NCI-H2029 treated with DMSO at 0.1 percent for 48 hours (cell line): Measurements from ENCODE around the gene PHF12.
A peak's percentile ranks its signal among the peaks of the same experiment; 100 is the strongest.
"Not testable (repeated sequence)": the region's sequence is repeated elsewhere in the genome, so short reads cannot be mapped to it uniquely, and the experiment has no call there.

Experiments
- DNase-seq: peaks from one replicate; lab custom pipeline; 2025; lab: John Stamatoyannopoulos, UW

The PHF12 gene

DNA sequence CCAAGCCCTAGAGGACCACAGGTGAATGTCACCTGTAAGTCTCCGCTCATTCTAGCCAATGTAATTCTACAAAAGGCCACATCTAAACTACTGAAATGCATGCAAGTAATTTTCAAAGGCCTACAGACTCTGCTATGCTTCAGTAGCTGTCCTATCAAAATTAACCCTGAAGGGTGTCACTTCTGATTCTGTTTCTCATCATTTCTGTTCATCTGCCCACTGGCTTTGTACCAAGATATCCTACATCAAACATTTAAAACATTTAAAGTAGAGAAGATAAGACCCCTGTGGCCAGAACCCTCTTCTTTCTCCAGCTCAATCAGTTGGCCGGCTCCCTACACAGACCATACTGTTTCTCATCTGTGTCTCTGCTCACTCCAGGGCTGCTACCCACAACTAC, 21.5 kb downstream of the PHF12 start:
- DNase-seq = no peak

DNA sequence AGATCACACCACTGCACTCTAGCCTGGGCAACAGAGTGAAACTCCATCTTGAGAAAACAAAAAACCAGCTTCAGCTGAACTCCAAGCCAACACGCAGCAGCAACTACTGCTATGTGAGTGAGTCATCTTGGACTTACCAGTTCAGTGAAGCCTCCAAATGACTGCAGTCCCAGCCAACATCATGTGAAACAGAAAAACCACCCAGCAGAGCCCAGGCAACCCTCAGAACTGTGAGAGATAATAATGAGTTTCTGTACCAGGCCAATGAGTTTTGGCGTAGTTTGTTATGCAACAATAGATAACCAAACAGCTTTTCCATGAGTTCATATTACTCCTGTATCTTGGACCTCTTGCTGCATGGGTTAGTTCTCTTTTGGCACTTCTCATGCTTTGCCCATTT, 23.3 kb downstream of the PHF12 start:
- no peak for DNase-seq

DNA sequence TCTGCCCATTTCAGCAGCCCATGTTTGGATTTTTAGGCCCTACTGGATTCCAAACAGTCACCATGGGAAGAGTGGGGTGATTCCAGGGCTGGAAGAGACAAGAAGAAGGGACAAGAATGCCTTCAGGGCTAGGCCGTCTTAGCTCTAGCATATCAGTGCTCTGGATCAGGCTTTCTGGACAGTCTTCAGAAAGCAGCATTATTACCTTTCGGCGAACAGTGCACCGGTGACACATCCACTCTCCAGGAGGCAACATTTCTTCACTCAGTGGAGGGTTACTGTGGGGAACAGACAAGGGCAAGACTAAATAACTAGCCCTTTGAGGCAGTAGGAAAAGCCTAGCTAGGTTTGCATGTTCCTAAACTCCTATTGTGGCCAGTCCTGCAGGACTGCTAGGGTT, 24.5 kb downstream of the PHF12 start:
- no peak for DNase-seq

DNA sequence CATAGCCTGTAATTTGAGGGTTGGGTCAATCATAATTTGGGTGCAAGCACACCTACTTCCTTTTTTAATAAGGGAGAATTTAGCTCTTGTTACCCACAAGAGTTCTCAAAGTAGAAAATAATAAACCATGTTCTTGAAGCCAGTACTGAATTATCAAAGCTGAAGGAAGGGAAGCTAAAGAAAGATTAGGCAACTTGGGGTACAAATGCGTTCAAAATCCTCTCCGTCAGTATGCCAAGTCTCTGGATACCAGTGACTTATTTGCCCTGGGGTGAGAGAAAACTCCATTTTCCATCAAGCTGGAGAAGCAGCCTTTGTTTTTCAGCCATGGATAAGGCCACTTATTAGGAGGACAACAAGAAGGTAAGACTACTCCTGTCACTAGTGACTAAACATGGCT, 25.0 kb downstream of the PHF12 start:
- no peak for DNase-seq

DNA sequence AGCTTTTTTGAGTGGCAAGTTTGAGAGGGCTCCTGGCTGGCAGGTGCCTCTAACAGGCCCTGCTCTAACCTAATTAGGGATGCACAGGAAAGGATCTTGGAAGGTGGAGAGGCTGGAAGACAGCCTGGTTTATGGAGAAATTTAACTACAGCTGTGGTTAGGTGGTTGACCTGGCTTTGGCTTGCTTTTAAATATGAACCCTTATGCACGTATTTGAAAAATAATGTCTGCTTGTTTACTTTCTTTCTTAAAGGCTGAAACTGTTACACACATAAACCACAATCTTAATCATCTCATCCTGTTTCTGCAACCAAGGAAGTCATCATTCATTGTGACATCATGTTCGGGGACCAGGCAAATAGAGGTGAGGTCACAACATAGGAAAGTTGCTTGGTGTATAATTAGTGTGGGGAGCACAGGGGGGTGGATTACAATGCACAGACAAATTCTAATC, 25.4 kb downstream of the PHF12 start:
- no peak for DNase-seq

DNA sequence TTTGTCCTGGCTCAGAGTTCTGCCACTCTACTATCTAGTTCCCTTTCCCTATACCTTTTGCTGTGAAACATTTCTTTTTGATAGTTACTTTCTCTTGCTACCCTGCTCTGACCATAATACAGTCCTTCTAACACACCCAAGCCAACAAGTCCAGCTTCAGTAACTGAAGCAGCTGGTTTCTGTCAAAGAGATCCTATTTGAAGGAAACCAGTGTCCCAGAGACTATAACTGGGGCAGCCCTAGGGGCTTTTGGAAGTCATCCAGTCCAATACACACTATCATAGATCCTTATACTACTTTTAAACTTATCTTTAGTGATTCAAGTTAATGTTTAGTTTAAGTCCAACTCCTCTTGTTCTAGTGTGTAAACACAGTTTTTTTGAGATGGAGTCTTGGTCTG, 31.1 kb downstream of the PHF12 start:
- DNase-seq = no peak

DNA sequence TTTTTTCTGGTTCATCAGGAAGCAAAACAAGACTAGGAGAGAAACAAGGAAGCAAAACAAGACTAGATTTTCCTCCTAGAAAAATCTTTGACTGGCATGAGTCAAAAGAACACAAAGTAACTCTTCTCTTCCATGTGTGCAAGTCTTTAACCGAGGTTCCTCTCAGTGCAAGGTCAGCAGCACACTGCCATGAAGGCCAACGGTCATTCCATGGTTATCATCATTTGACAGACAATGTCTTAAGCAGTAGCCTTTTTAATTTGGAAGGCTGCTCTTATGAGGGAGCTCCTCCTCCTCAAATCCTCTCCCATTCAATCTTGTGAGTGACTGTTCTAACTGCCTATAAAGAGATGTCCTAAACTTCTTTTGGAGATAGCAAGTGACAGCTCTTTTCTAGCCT, 33.0 kb downstream of the PHF12 start:
- no peak for DNase-seq

DNA sequence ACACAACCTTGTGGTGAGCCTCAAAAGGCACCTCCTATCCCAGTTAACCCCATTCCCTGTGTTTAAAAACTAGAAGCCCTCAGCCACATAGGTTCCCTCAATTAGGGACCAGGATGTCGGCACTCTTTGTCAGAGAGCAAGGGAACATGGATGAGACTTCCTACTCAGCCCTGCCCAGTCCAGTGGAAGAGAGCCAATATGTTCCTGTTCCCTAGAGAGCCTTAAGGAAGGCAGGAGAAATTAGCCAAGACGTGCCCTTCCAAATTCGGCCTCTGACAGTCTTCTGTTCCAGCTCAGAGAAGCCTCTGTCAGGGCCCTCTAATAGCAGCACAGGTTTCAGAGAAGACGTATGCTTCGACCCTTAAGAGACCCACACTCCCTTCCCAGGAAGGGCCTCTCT, 33.9 kb downstream of the PHF12 start:
- no peak for DNase-seq

DNA sequence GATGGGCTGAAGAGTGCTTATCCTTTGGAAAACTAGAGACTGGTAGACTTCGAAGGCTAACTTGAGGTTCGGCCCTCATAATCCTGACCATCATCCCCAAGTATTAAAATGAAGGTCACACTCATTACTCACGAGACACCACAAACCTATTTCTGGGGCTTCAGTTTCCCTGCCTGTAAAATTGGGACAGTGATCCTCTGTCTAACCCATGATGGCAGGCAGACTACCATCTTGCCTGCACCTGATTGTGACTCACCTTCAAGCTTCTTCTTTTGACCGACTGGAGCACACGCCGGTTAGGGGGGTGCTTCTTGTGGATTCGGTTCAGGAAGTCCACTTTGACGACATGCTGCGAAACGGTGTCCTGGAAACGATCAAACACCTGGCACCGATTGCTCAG, 34.3 kb downstream of the PHF12 start:
- no peak for DNase-seq

DNA sequence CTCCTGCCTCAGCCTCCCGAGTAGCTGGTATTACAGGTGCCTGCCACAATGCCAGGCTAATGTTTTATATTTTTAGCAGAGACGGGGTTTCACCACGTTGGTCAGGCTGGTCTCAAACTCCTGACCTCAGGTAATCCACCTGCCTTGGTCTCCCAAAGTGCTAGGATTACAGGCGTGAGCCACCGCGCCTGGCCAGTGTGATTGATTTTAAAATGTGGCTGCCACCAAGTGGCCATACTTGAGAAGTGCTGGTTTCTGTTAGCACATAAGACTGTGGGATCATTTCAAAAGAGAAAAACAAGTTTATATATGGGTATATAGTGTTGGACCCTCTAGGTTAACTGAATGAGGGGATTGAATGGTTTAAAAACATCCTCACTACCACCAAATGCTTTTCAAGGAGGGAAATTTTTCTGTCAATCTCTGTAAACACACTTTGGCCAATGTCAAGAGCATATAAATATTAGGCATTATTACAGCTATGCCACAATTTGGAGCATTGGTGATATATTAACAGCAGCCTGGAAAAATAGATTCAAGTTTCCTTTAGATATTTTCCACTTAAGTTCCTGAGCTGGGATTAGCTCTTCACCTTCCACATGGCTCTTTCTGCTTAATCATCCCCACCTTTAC, 34.9 kb downstream of the PHF12 start:
- DNase-seq = no peak

DNA sequence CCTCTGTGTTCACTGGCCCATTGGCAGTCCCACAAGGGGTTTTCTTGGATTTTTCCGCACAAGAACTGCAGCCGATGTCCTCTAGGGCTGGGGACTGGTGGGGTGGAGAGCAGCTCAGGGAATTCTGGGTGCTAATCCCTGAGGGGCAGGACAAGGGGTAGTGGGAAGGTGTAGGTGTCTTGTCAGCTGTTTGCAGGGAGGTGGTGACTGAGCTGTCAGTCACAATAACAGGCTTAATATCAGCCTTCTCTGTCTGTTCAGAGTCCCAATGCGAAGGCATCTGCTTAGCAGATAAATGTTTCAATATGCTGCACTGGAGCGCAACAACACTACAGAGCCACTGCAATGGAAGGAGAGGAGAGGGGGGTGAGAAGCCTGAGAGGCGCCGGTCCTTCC, 38.4 kb downstream of the PHF12 start:
- DNase-seq = no peak

DNA sequence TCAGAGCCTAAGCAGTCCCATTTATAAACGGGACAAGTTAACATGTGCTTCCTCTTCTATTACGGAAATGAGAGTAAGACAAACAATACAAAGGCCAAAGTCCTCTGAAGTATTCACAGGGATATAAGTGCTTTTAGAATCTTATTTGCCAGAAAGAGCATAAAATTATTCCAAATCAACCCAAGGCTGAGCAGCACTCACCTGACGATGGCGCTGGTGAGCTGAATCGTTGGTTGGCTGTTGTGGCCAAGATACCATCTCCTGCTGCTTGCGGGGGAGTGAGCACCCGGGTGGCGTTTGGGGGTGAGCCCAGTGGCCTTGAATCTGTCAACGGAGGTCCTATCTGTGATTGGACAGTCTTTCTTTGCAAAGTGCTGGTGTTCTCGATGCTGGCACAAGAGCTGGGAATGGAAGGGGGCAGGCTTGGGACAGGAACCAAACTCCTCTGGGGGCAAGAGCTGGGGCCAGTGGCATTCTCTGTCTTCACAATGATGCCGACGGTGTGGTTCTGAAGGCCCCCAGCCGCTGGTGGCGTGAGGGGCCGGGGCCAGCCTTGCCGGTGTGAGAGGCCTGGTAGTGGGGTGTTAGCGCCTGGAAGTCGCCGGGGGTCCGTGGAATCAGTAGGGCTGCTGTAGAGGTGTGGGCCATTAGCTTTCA, 38.9 kb downstream of the PHF12 start:
- no peak for DNase-seq

DNA sequence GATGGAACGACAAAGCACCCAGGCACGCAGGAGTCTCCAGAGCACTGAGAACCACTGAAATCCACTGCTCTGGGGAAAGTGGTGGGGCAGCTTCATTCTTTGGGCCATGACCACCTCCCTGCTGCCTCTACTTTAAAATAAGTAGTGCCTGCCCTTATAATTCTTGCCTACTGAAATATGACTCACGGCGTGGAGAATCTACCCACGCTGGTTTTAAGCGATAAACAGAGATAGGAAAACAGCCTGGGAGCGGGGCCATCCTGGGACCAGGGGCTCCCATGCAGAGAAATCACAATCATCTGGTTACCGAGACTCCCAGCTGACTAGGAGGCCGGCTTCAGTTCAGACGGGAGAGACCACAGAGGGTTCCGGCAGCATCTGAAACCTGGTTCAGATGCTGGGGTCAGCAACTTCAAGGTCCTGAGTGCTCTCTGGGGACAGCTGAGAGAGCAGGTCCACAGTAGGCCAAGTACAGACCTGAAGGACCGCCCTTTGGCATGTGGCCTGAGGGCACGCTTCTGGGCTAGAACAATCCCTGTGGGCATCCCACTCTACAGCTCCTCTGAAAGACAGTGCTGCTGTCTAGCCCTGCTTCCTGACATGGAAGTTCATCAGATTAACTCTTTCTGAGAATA, 39.8 kb downstream of the PHF12 start:
- no peak for DNase-seq

DNA sequence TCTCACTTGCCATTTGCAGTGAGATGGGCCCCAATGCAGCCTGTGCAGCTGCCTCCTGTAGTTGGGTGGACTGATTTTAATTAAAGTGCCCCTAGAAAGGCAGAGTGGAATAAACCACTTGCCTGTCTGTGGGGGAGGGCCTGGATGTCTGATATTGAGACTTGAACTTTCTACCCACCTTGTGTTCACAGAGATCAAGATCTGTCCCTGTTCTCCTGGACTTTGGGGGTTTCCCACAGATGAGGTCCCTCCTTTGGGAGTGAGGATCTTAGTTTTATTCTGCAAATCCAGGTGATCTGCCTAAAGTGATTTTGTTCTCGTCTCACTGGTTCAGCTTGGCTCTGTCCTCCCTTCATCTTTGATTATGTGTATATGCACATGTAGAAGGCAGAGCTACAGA, 40.8 kb downstream of the PHF12 start:
- DNase-seq = no peak

DNA sequence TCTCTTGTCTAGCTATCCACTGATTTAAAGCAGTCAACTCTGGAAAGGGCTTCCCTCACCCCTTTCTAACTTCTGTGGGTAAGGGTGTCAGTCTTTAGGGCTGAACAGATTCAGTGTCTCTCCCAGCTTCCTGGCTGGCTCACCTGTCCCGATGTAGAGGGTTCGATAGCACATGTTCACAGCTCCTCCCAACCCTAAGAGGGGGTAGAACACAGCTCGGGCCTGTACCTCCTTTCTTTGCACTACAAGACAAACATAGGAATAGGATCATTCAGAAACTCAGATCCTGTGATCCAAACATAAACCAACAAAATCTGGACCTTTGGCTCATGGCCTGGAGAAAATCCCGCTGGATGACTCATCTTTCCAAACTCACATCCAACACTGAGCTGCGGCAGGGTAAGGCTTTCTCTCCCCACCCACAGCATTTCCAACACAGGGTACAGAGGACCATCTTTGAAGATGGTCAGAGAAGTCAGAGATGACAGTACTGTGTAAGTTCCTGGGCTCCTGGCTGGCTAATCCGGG, 42.6 kb downstream of the PHF12 start:
- DNase-seq = no peak

DNA sequence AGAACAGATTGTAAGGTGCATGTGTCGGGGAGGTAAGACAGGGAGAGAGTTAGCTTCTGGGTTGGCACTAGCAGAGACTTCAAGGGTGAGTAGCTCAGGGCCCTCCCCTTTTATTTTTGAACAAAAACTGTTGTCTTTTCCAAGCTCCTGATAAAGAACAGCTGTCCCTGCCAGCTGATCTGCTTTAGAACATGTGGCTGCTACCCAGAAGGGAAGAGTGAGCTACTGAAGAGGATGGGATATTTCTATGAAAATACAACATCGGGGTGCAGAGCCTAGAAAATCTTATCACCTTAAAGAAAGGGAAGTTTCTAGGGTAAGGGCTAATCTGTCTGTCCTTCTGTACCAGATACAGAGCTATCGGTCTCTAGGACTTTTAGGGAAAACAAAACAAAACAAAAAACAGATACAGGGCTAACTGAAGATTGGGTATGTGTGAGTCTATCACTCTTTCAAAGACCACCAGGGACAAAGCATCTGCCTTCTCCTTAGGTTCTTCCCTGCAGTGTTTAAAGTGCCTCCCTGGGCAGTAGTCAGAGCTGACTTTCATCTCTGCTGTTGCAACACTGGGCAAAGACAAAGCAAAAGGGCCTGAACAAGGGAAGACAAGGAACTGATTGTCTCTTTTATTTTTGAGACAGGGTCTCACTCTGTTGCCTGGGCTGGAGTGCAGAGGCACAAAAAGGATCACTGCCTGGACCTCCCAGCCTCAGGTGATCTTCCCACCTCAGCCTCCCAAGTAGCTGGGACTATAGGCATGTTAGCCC, 43.4 kb downstream of the PHF12 start:
- DNase-seq = no peak

DNA sequence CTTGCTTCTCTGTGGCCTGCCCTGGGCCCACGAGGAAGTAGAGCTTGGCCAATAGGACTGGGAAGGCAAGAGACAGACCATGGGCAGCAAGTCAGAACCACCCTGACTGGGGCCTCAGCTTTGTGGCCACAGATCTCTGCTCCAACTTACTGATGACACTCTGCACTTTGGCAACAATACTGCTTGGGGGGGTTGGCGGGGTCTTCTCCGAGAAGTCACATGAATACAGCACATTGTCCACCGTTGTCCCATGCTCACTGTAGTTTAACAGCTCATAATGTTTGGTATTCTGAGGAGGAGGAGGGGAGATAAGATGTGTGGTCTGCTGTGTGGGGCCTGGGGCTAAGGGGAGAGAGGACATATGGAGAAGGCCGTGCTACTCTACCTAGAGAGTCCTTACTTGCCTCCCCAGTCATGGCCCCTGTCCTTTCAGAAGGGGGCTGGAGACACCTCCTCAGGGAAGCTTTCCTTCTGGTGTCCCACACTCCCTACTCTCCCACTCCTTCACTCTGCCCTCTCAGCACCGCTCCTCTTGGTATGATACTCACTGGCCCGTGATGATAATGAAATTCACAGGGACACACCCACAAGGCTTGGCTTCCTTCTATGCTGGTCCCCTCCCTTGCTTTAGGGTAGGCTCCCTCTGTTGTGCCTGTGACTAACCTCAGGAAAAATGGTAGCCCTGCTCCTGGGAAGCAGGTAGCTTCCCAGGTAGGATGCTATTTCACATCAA, 44.4 kb downstream of the PHF12 start:
- no peak for DNase-seq

DNA sequence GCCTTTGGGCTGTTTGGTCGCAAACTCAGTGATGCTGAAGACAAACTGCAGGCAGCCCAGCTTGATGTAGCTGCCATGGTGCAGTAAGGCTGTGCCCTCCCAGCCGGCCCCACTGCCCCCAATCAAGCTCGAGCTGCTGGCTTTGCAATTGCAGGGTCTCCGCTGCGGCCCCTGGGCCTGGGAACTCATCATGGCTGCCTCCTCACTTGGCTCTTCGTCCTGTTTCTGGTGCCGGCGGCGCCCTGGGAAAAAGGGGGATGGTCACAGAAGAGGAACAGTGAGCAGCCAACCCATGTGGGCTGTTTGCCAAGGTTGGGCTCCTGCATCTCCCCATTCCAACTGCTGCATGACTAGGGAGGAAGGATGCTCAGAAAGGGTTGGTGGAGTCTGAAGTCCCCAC, 45.0 kb downstream of the PHF12 start:
- no peak for DNase-seq

DNA sequence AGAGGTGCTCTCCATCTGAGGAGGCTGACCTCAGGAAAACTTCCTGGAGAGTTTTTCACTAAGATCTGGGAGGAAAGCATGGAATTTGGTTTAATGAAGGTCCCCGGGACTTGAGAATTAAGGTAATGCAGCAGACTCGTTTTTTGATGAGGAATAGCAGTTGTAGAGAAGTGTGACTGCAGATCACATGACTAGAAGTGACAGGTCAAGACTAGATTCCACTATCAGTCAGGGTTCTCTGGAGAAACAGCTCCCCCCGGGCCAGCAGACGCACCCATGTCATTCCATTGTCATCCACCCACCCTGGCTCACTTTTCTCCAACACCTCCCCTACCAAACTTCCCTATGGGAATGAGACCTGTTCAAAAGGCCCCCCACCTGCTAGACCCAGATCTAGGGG, 46.5 kb downstream of the PHF12 start:
- DNase-seq = no peak

DNA sequence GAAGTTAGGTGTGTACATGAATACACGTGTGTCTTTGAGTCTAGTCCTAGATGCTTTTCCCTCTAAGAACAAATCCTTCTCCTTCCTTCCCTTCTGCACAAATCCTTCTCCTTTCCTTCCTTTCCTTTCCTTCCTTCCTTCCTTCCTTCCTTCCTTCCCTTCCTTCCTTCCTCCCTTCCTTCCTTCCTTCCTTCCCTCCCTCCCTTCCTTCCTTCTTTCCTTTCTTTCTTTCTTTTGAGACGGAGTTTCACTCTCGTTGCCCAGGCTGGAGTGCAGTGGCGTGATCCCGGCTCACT, 47.8 kb downstream of the PHF12 start:
- DNase-seq = not testable (repeated sequence)

DNA sequence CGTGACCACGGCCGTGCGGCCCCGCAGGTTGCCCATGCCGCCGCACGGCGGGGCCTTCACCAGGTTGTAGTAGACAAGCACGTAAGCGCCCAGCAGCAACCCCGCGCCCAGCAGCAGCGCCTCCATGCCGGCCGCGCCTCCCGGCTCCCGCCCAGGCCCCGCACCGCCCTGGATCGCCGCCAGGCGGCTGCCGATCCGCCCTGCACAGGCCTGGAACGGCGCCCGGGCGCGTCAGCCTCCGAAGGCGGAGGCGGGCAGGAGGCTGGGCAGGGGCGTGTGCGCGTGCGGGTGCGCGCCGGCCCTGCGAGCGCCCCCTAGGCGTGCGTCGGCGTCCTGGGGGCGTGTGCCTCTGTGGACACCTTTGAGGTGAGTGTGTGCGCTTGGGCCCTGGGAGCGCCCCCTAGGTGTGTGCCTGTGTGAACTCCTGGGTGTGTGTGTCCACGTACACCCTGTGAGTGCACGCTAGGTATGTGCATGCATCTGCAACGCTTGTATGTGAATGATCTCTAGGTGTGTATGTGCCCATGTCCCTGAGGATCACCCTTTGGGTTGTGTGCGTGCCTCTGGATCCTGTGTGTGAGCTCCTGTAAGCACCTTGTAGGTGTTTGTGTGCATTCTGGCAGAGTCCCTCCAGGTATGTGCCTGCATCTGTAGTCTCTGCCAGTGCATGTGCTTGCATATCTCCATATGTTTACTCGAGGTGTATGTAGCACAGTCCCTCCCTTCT, 48.3 kb downstream of the PHF12 start, which contains the start of gene DHRS13:
TSS of gene DHRS13 (minus strand) at position 261 of the 727 bp plus-strand sequence. CDS start at position 126, 135 bp downstream.
- DNase-seq = peak; percentile 64
